H1 (cell line): ENCODE data around the gene METTL21C. TPM values are rescaled to one million over a fixed set of nuclear protein-coding genes. Genes with fewer than 3 reads are reported as not detected.

Experiments used
- CTCF ChIA-PET: fragments of 300-600 bp; sonication (Branson Sonifier 250); formaldehyde crosslinking; loops from one replicate; lab custom pipeline; 2021; ENCODE audit not compliant: partially characterized antibody; lab: Charles Lee
- POLR2A ChIA-PET: fragments of 300-600 bp; sonication (Branson Sonifier 250); formaldehyde crosslinking; loops from one replicate; lab custom pipeline; 2021; ENCODE audit warnings: inconsistent platforms; ENCODE audit not compliant: partially characterized antibody; lab: Charles Lee
- DNase-seq, 2 experiments: peaks; one replicate each; pipeline versions ENCODE4 v3.0.0 to v3.0.0-alpha.2; 2010 to 2022; ENCODE audit warnings: low spot score in 2 of 2, low read depth in 1 of 2, mixed read lengths in 1 of 2
- FAIRE-seq: peaks from 2 replicates; lab custom pipeline; 2011; peaks lifted over from hg19 to GRCh38; lab: Jason Lieb, UNC
- H2AFZ ChIP-seq: 2 replicates; pipeline ENCODE4 v1.8.1; 2012; ENCODE audit warnings: low read length, inconsistent platforms
- H2AK5ac ChIP-seq: 2 replicates; pipeline ENCODE4 v1.6.1; 2013; ENCODE audit warnings: low read depth, low read length
- H2BK120ac ChIP-seq: replicated peaks from 2 replicates; pipeline ENCODE3; 2013; ENCODE audit warnings: low read depth, low read length, inconsistent platforms
- H2BK12ac ChIP-seq: 2 replicates; pipeline ENCODE4 v1.6.1; 2013; ENCODE audit warnings: low read depth, low read length
- H2BK15ac ChIP-seq: 2 replicates; pipeline ENCODE4 v1.6.1; 2013; ENCODE audit warnings: low read length
- H2BK20ac ChIP-seq: 2 replicates; pipeline ENCODE4 v1.6.1; 2013; ENCODE audit warnings: low read length
- H2BK5ac ChIP-seq: 2 replicates; pipeline ENCODE4 v1.6.1; 2013; ENCODE audit warnings: low read depth, low read length
- H3K14ac ChIP-seq: 2 replicates; pipeline ENCODE4 v1.6.1; 2013; ENCODE audit warnings: inconsistent platforms; ENCODE audit not compliant: insufficient read length
- H3K18ac ChIP-seq: 2 replicates; pipeline ENCODE4 v1.6.1; 2013; ENCODE audit warnings: low read length; ENCODE audit errors: extremely low read depth
- H3K23ac ChIP-seq: 2 replicates; pipeline ENCODE4 v1.6.1; 2013; ENCODE audit warnings: inconsistent platforms; ENCODE audit not compliant: insufficient read length
- H3K23me2 ChIP-seq: 2 replicates; pipeline ENCODE4 v1.6.1; 2013; ENCODE audit warnings: low read depth, low read length
- H3K27ac ChIP-seq: 2 replicates; pipeline ENCODE4 v1.6.1; 2011; ENCODE audit warnings: low read depth, low read length, inconsistent platforms
- H3K27me3 ChIP-seq, 4 experiments: replicated peaks in 1 of 4; 1 replicate in 1 of 4; 2 replicates in 3 of 4; pipeline versions ENCODE4 v1.6.1 to v1.8.1; 2011 to 2013; ENCODE audit warnings: low read length in 3 of 4, mild to moderate bottlenecking in 3 of 4, inconsistent platforms in 2 of 4, mixed read lengths in 2 of 4, moderate library complexity in 1 of 4; ENCODE audit not compliant: control insufficient read depth in 3 of 4, insufficient read depth in 3 of 4; ENCODE audit errors: extremely low read depth in 1 of 4
- H3K36me3 ChIP-seq, 4 experiments: 2 replicates each; pipeline versions ENCODE4 v1.6.1 to v1.8.1; 2011 to 2013; ENCODE audit warnings: mild to moderate bottlenecking in 4 of 4, low read length in 3 of 4, moderate library complexity in 2 of 4, control low read depth in 1 of 4, inconsistent platforms in 1 of 4; ENCODE audit not compliant: insufficient read depth in 4 of 4, control insufficient read depth in 2 of 4
- H3K4ac ChIP-seq: replicated peaks from 2 replicates; pipeline ENCODE3; 2013; ENCODE audit warnings: low read length, low read depth, mixed read lengths, inconsistent platforms; ENCODE audit not compliant: insufficient read length
- H3K4me1 ChIP-seq, 4 experiments: replicated peaks in 1 of 4; 1 replicate in 1 of 4; 2 replicates in 3 of 4; pipeline versions ENCODE4 v1.6.1 to v1.8.1; 2011 to 2013; ENCODE audit warnings: low read length in 3 of 4, inconsistent platforms in 2 of 4, mixed read lengths in 1 of 4; ENCODE audit not compliant: insufficient read depth in 4 of 4, control insufficient read depth in 3 of 4
- H3K4me2 ChIP-seq, 2 experiments: 2 replicates each; pipeline versions ENCODE4 v1.6.1 to v1.8.1; 2011 to 2013; ENCODE audit warnings: low read depth in 2 of 2, low read length in 2 of 2, control low read depth in 1 of 2, inconsistent platforms in 1 of 2, mild to moderate bottlenecking in 1 of 2; ENCODE audit not compliant: insufficient read depth in 1 of 2
- H3K4me3 ChIP-seq, 4 experiments: fragments of 200-600, 300-600 bp in 1 of 4; sonication (generic), shearing (Covaris generic), sonication (Bioruptor Twin) in 1 of 4; 2 replicates each; pipeline versions ENCODE4 v1.5.1 to v1.8.1; 2011 to 2016; ENCODE audit warnings: low read length in 4 of 4, low read depth in 3 of 4, control low read depth in 2 of 4, inconsistent platforms in 2 of 4, mild to moderate bottlenecking in 2 of 4, mixed read lengths in 1 of 4, moderate library complexity in 1 of 4; ENCODE audit not compliant: insufficient read depth in 2 of 4; ENCODE audit errors: extremely low read depth in 1 of 4
- H3K56ac ChIP-seq: replicated peaks from 2 replicates; pipeline ENCODE3; 2013; ENCODE audit warnings: low read depth, mild to moderate bottlenecking, mixed read lengths, low read length, inconsistent platforms; ENCODE audit not compliant: insufficient read length
- H3K79me1 ChIP-seq: 2 replicates; pipeline ENCODE4 v1.6.1; 2013; ENCODE audit warnings: low read depth, low read length, control low read depth
- H3K79me2 ChIP-seq, 2 experiments: 2 replicates each; pipeline versions ENCODE4 v1.6.1 to v1.8.1; 2012 to 2013; ENCODE audit warnings: low read length in 2 of 2, mild to moderate bottlenecking in 2 of 2, inconsistent platforms in 1 of 2; ENCODE audit not compliant: insufficient read depth in 2 of 2, control insufficient read depth in 1 of 2
- H3K9ac ChIP-seq, 4 experiments: replicated peaks in 1 of 4; 1 replicate in 1 of 4; 2 replicates in 3 of 4; pipeline versions ENCODE4 v1.6.1 to v1.8.1; 2011 to 2013; ENCODE audit warnings: low read depth in 3 of 4, low read length in 3 of 4, control low read depth in 2 of 4, mild to moderate bottlenecking in 2 of 4, moderate library complexity in 2 of 4, inconsistent platforms in 1 of 4; ENCODE audit errors: extremely low read depth in 1 of 4
- H3K9me3 ChIP-seq, 2 experiments: 2 replicates each; pipeline versions ENCODE4 v1.6.1 to v1.8.1; 2012 to 2013; ENCODE audit warnings: mild to moderate bottlenecking in 2 of 2, moderate library complexity in 2 of 2, control low read depth in 1 of 2, inconsistent platforms in 1 of 2, low read depth in 1 of 2, low read length in 1 of 2, mixed read lengths in 1 of 2; ENCODE audit not compliant: insufficient read depth in 2 of 2
- H4K20me1 ChIP-seq, 2 experiments: replicated peaks in 1 of 2; 2 replicates each; pipeline versions ENCODE3 to v1.8.1; 2011 to 2013; ENCODE audit warnings: inconsistent platforms in 2 of 2, low read length in 2 of 2, mild to moderate bottlenecking in 1 of 2; ENCODE audit not compliant: insufficient read depth in 2 of 2, control insufficient read depth in 1 of 2
- H4K5ac ChIP-seq: 2 replicates; pipeline ENCODE4 v1.6.1; 2013; ENCODE audit warnings: low read length, low read depth, mixed read lengths, inconsistent platforms; ENCODE audit not compliant: insufficient read length
- H4K8ac ChIP-seq: 2 replicates; pipeline ENCODE4 v1.8.0; 2013; ENCODE audit warnings: mild to moderate bottlenecking, moderate library complexity, low read length, inconsistent platforms; ENCODE audit not compliant: insufficient read depth; ENCODE audit errors: extremely low read depth
- H4K91ac ChIP-seq: replicated peaks from 2 replicates; pipeline ENCODE3; 2013; ENCODE audit warnings: low read length, mixed read lengths, inconsistent platforms; ENCODE audit not compliant: insufficient read length
- KDM1A ChIP-seq: fragments of 200-600, 300-600 bp; sonication (generic); IDR thresholded peaks from 2 replicates; pipeline ENCODE4 v1.7.1; 2016; ENCODE audit warnings: mild to moderate bottlenecking, low read length, borderline replicate concordance
- POLR2A ChIP-seq, 2 experiments: IDR thresholded peaks; 1 replicate in 1 of 2; 2 replicates in 1 of 2; pipeline ENCODE4 v1.6.1; 2011; ENCODE audit warnings: low read depth in 2 of 2, low read length in 2 of 2, mild to moderate bottlenecking in 2 of 2; ENCODE audit errors: control extremely low read depth in 1 of 2
- SIRT6 ChIP-seq: IDR thresholded peaks from one replicate; pipeline ENCODE4 v1.7.1; 2012; ENCODE audit warnings: low read length, inconsistent platforms
- SIX5 ChIP-seq: IDR thresholded peaks from 2 replicates; pipeline ENCODE4 v1.6.1; 2011; ENCODE audit warnings: mild to moderate bottlenecking, low read depth, low read length
- TBP ChIP-seq: IDR thresholded peaks from 2 replicates; pipeline ENCODE4 v1.6.1; 2011; ENCODE audit warnings: low read depth, low read length, improper control_type of control experiment
- WGBS, 2 experiments: shearing (Covaris generic) in 1 of 2; methylation state at CpG; one replicate each; pipeline versions ENCODE4 v1.1.6 to v1.1.7; 2013 to 2015; ENCODE audit warnings: low lambda C conversion rate in 2 of 2, mixed read lengths in 2 of 2, inconsistent platforms in 1 of 2, low coverage in 1 of 2, missing lambda C conversion rate in 1 of 2; ENCODE audit not compliant: insufficient replicate concordance in 2 of 2, insufficient coverage in 1 of 2, insufficient read length in 1 of 2; ENCODE audit errors: extremely low coverage in 1 of 2, missing lambda C conversion rate in 1 of 2; 5-methylcytosine and 5-hydroxymethylcytosine counted together
- polyA plus RNA-seq, 7 experiments: library from polyadenylated mRNA; depleted of rRNA in 3 of 7; stranded (reverse) in 5 of 7; unstranded in 2 of 7; fragments of >200 nt in 5 of 7; fragments of 200-250 nt in 2 of 7; gene quantifications; 1 replicate in 5 of 7; 2 replicates in 1 of 7; 4 replicates in 1 of 7; pipeline versions ENCODE4 v1.2.1 to v1.2.3, GENCODE V29; 2011 to 2013; ENCODE audit warnings: missing spikeins in 2 of 7, mixed read lengths in 2 of 7
- total RNA-seq: library from RNA; stranded (reverse); fragmentation: NEBNext Ultra II Directional; extraction: Animal tissue kit (Norgen Biotek cat#: 25700); gene quantifications from 2 replicates; pipeline ENCODE4 v1.2.1, GENCODE V29; 2021

Gene METTL21C
- total and polyA plus RNA-seq, 2 of the 8 experiments (the other 6 are each of a cell fraction or from before 2014, with no cell fraction given) = not detected

DNA sequence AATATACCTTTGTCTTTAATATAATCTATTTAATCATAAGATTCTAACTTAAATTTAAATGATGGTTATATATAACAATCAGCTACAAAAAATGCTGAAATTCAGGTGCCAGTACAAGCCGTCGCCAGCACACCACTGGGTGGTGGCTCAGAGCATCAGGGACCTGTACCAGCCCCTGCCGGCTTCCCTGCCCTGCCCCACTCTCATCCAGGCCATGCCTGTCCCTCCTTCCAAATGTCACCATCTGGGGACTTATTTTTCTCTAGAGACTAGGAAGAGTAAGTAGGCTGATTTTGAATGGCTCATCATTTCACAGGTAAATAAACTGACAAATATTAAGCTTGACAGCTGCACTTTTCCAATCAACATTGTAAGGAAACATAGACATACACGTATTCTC is 1.6 kb downstream of the METTL21C start:
- no peak for DNase-seq
- no peaks in the 10 kb centered on the region for H3K27me3 ChIP-seq
- no peak overlapping the region for H3K4me2 ChIP-seq
- H3K23ac ChIP-seq = no peak overlapping the region
- peaks cover 0 to 8% (median 5%) of the 10 kb centered on the region in 4 experiments for H3K4me1 ChIP-seq
- no peak overlapping the region for H3K9ac ChIP-seq
- H2BK5ac ChIP-seq = no peak overlapping the region
- no peaks in the 10 kb centered on the region for H3K79me1 ChIP-seq
- H4K8ac ChIP-seq = no peak overlapping the region
- no peak overlapping the region for H4K91ac ChIP-seq
- no peak overlapping the region for H2BK15ac ChIP-seq
- no peak overlapping the region for H2BK20ac ChIP-seq
- H3K4me3 ChIP-seq = no peak overlapping the region
- no peak overlapping the region for H2BK12ac ChIP-seq
- H3K14ac ChIP-seq = no peak overlapping the region
- H3K79me2 ChIP-seq = no peaks in the 10 kb centered on the region
- no peak overlapping the region for H3K18ac ChIP-seq
- no peak overlapping the region for H3K4ac ChIP-seq
- no peaks in the 10 kb centered on the region for H3K36me3 ChIP-seq
- H4K20me1 ChIP-seq = no peaks in the 10 kb centered on the region
- FAIRE-seq = no peak
- H3K56ac ChIP-seq = no peak overlapping the region
- H3K9me3 ChIP-seq = no peaks in the 10 kb centered on the region
- H2AK5ac ChIP-seq = no peak overlapping the region
- no peak overlapping the region for H2AFZ ChIP-seq
- no peak overlapping the region for H2BK120ac ChIP-seq
- H4K5ac ChIP-seq = no peak overlapping the region
- no peak for TF ChIP-seq TBP
- TF ChIP-seq SIRT6 = no peak
- TF ChIP-seq POLR2A (IDR thresholded peaks at IDR 0.05; ENCODE audit: control extremely low read depth in 1 of 2, low read depth in 2 of 2, low read length in 2 of 2) = no peak
- TF ChIP-seq KDM1A = no peak
- TF ChIP-seq SIX5 = no peak
- CTCF ChIA-PET = interaction anchor here (0.7 to 1.4 kb wide), 4 partner anchors 31 to 153 kb away, joined by 3 to 4 read pairs (median 4); partner anchors contain the start of gene ERCC5
- no peaks in the 10 kb centered on the region; the same call in 1 of the 2 replicates for H3K23me2 ChIP-seq
- WGBS, 2 experiments = 78% methylated on average over 4 of the region's 4 CpGs; no CpG with 5 or more reads in 1 of the 2 experiments
- POLR2A ChIA-PET = no interaction called here
- H3K27ac ChIP-seq = no peak overlapping the region
